ENCODE results near the gene GSTCD.
"Not testable (repeated sequence)": the region's sequence is repeated elsewhere in the genome, so short reads cannot be mapped to it uniquely, and the experiment has no call there.

GSTCD gene

DNA sequence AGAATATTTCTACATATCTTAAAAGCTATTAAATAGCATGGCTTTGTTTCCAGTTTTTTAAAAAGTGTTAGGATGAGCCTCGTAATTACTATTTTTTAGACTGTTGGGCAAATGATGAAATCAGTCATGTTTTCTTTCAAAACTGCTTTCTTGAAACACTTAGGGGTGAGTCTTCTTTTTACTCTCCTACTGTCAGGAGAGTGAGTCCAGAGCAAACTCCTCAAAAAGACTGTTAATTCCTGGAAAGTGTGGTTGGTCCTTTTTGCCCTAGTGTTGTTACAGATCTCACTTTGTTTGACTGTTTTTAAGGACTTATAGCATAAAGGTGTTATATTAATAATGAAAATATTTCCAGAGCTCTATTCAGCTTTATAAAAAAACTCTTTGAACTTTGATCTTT, 6.3 kb downstream of the GSTCD start:
- DNase-seq (ENCODE audit: low read depth) = no peak
- H3K4me3 ChIP-seq (ENCODE audit: low read length) = no peak overlapping the region
- TF ChIP-seq, protein P1, sequence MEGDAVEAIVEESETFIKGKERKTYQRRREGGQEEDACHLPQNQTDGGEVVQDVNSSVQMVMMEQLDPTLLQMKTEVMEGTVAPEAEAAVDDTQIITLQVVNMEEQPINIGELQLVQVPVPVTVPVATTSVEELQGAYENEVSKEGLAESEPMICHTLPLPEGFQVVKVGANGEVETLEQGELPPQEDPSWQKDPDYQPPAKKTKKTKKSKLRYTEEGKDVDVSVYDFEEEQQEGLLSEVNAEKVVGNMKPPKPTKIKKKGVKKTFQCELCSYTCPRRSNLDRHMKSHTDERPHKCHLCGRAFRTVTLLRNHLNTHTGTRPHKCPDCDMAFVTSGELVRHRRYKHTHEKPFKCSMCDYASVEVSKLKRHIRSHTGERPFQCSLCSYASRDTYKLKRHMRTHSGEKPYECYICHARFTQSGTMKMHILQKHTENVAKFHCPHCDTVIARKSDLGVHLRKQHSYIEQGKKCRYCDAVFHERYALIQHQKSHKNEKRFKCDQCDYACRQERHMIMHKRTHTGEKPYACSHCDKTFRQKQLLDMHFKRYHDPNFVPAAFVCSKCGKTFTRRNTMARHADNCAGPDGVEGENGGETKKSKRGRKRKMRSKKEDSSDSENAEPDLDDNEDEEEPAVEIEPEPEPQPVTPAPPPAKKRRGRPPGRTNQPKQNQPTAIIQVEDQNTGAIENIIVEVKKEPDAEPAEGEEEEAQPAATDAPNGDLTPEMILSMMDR (conservative IDR thresholded peaks at IDR 0.05; ENCODE audit: low read length) = no peak

DNA sequence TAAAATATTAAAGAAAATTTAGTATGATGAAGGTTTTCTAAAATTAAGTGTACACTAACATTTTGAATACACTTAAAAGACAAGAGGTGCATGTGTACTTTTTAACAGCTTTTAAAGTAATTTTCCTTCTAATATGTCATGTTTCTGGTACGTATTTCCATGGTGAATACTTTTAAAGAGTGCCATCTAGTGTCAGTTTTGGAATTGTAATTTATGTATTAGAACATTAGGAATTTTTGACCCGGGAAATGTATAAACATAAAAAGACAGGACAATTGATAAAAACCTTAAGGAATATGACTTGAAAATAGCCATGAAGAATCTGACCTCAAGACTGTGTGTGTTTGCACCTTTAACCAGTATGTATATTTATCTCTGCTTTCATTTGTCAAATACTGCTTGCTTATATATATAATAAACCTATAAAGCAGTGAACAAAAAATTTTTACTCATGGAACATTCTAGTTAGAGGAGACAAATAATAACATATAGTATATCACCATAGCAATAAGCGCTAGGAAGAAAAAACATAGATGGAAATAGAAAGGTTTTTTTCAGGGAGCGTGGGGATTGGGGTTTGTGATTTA, 7.2 kb downstream of the GSTCD start:
- H3K4me3 ChIP-seq (ENCODE audit: low read length) = no peak overlapping the region
- TF ChIP-seq, protein P1 (conservative IDR thresholded peaks at IDR 0.05; ENCODE audit: low read length) = peak; percentile 59
- DNase-seq (ENCODE audit: low read depth) = peak; percentile 40

GRCh38 chr4:105719204-105719603, 10.6 kb downstream of the GSTCD start:
- TF ChIP-seq, protein P1 (conservative IDR thresholded peaks at IDR 0.05; ENCODE audit: low read length) = no peak
- DNase-seq (ENCODE audit: low read depth) = no peak
- H3K4me3 ChIP-seq (ENCODE audit: low read length) = no peak overlapping the region

DNA sequence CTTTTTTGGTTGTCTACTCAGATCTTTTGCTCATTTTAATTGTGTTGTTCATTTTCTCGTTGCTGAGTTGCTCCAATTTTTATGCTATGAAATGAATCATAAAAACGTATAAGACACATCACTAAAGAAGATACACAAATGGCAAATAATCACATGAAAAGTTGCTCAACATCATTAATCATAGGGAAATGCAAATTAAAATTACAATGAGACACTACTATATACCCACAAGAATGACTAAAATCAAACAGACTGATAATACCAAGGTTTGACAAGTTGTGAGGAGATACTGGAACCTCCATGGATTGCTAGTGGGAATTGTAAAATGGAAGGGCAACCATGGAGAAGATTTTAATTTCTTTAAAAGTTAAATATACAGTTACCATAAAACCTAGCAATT, 17.0 kb downstream of the GSTCD start:
- no peak overlapping the region for H3K4me3 ChIP-seq (ENCODE audit: low read length)
- DNase-seq (ENCODE audit: low read depth) = no peak
- TF ChIP-seq, protein P1 (conservative IDR thresholded peaks at IDR 0.05; ENCODE audit: low read length) = no peak

DNA sequence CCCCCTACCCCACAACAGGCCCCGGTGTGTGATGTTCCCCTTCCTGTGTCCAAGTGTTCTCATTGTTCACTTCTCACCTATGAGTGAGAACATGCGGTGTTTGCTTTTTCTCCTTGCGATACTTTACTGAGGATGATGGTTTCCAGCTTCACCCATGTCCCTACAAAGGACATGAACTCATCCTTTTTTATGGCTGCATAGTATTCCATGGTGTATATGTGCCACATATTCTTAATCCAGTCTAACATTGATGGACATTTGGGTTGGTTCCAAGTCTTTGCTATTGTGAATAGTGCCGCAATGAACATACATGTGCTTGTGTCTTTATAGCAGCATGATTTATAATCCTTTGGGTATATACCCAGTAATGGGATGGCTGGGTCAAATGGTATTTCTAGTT, 21.3 kb downstream of the GSTCD start:
- not testable (repeated sequence) for H3K4me3 ChIP-seq (ENCODE audit: low read length); DNase-seq (ENCODE audit: low read depth)

DNA sequence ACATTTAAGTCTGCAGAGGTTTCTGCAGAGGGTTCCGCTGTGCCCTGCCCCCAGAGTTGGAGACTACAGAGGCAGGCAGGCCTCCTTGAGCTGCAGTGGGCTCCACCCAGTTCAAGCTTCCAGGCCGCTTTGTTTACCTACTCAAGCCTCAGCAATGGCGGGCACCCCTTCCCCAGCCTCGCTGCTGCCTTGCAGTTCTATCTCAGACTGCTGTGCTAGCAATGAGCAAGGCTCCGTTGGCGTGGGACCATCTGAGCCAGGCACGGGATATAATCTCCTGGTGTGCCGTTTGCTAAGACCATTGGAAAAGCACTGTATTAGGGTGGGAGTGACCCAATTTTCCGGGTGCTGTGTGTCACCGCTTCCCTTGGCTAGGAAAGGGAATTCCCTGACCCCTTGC, 26.6 kb downstream of the GSTCD start:
- not testable (repeated sequence) for H3K4me3 ChIP-seq (ENCODE audit: low read length); DNase-seq (ENCODE audit: low read depth)

- TF ChIP-seq, protein P1 (conservative IDR thresholded peaks at IDR 0.05; ENCODE audit: low read length) = no peak
- DNase-seq (ENCODE audit: low read depth) = peak; percentile 3
- no peak overlapping the region for H3K4me3 ChIP-seq (ENCODE audit: low read length)
Measured at GRCh38 chr4:105741548-105741947, 33.0 kb downstream of the GSTCD start.

GRCh38 chr4:105748222-105748621, 39.6 kb downstream of the GSTCD start:
- DNase-seq (ENCODE audit: low read depth) = no peak
- TF ChIP-seq, protein P1 (conservative IDR thresholded peaks at IDR 0.05; ENCODE audit: low read length) = no peak
- no peak overlapping the region for H3K4me3 ChIP-seq (ENCODE audit: low read length)

Data from AG10803 (cell line).